WTC11 (cell line): ENCODE measurements around the gene TMC7. TPM values are rescaled to one million over a fixed set of nuclear protein-coding genes. Genes with fewer than 3 reads are reported as not detected.

Experiments used
- ATAC-seq: fragments of 200-7000 bp; cut with Tn5 transposase; 2 replicates; pipeline ENCODE4 v1.10.0; 2021; ENCODE audit warnings: mild to moderate bottlenecking, moderate library complexity
- CTCF ChIA-PET: fragments of 300-600 bp; sonication (Branson Sonifier 250); formaldehyde crosslinking; loops from one replicate; lab custom pipeline; 2021; ENCODE audit warnings: antibody characterized with exemption; lab: Charles Lee
- POLR2A ChIA-PET: fragments of 350-600 bp; sonication (Branson Sonifier 250); formaldehyde crosslinking; loops from one replicate; lab custom pipeline; 2021; ENCODE audit warnings: antibody characterized with exemption; lab: Charles Lee
- DNase-seq: peaks from one replicate; pipeline ENCODE4 v3.0.0; 2021; ENCODE audit warnings: low spot score
- H3K27ac Mint-ChIP-seq: 2 replicates; pipeline ENCODE4 v1.8.0; 2021; ENCODE audit warnings: mixed read lengths
- H3K27me3 Mint-ChIP-seq: 2 replicates; pipeline ENCODE4 v1.8.0; 2021; ENCODE audit warnings: low read depth, mild to moderate bottlenecking, moderate library complexity, mixed read lengths
- H3K36me3 Mint-ChIP-seq: 2 replicates; pipeline ENCODE4 v1.8.0; 2021; ENCODE audit warnings: mixed read lengths
- H3K4me1 Mint-ChIP-seq: 2 replicates; pipeline ENCODE4 v1.8.0; 2022; ENCODE audit warnings: mixed read lengths
- H3K4me3 Mint-ChIP-seq: 2 replicates; pipeline ENCODE4 v1.8.0; 2021; ENCODE audit warnings: mild to moderate bottlenecking, moderate library complexity, mixed read lengths
- H3K9me3 Mint-ChIP-seq: 2 replicates; pipeline ENCODE4 v1.8.0; 2021; ENCODE audit warnings: mixed read lengths
- CTCF ChIP-seq: fragments of 200-600 bp; IDR thresholded peaks from 2 replicates; pipeline ENCODE4 v1.8.0; 2022; ENCODE audit warnings: antibody characterized with exemption
- E2F4 ChIP-seq: sonication (generic); formaldehyde crosslinking; IDR thresholded peaks from 2 replicates; pipeline ENCODE4 v1.8.1; 2022; ENCODE audit warnings: low read depth, mild to moderate bottlenecking, moderate library complexity, missing genetic modification reagents, borderline replicate concordance
- FOXK1 ChIP-seq: sonication (generic); formaldehyde crosslinking; IDR thresholded peaks from 2 replicates; pipeline ENCODE4 v1.8.0; 2022; ENCODE audit warnings: mild to moderate bottlenecking, moderate library complexity, missing genetic modification reagents
- HMGXB4 ChIP-seq: sonication (generic); formaldehyde crosslinking; IDR thresholded peaks from 2 replicates; pipeline ENCODE4 v1.8.1; 2023; ENCODE audit warnings: mild to moderate bottlenecking, moderate library complexity, missing genetic modification reagents
- IRF2 ChIP-seq: sonication (generic); formaldehyde crosslinking; IDR thresholded peaks from 2 replicates; pipeline ENCODE4 v1.8.0; 2022; ENCODE audit warnings: low read depth, missing genetic modification reagents, borderline replicate concordance
- SOX15 ChIP-seq: fragments of 250-450 bp; sonication (Bioruptor Pico); IDR thresholded peaks from 2 replicates; pipeline ENCODE4 v1.9.0; 2021; ENCODE audit warnings: mild to moderate bottlenecking
- ZNF138 ChIP-seq: sonication (generic); formaldehyde crosslinking; conservative IDR thresholded peaks from 2 replicates; pipeline ENCODE4 v1.8.1; 2022; ENCODE audit warnings: mild to moderate bottlenecking, moderate library complexity, missing genetic modification reagents
- ZNF263 ChIP-seq: sonication (generic); formaldehyde crosslinking; IDR thresholded peaks from 2 replicates; pipeline ENCODE4 v1.8.1; 2022; ENCODE audit warnings: low read depth, mild to moderate bottlenecking, moderate library complexity, missing genetic modification reagents
- ZNF512 ChIP-seq: sonication (generic); formaldehyde crosslinking; IDR thresholded peaks from 2 replicates; pipeline ENCODE4 v1.8.1; 2022; ENCODE audit warnings: missing genetic modification reagents, borderline replicate concordance
- ZNF532 ChIP-seq: fragments of 250-450 bp; sonication (Bioruptor Pico); IDR thresholded peaks from 2 replicates; pipeline ENCODE4 v1.9.0; 2021; ENCODE audit warnings: mild to moderate bottlenecking, borderline replicate concordance
- total RNA-seq: library from RNA; stranded (reverse); gene quantifications from 3 replicates; pipeline ENCODE4 v1.2.3, GENCODE V29; 2021

Gene TMC7
- total RNA-seq, 1 experiment from 2014 or later, result 2.5 TPM

GRCh38 chr16:19071811-19072777, 88.4 kb downstream of the TMC7 start:
- H3K4me1 Mint-ChIP-seq, result 0 out of 2 replicates have a peak, but pooled peaks cover 3% of the 10 kb centered on the region
- peak overlapping the region; percentile 71 for H3K27ac Mint-ChIP-seq
- ATAC-seq, result peak; percentile 61
- peaks cover 2% of the 10 kb centered on the region; the same call in 1 of the 2 replicates for H3K27me3 Mint-ChIP-seq
- no peaks in the 10 kb centered on the region for H3K9me3 Mint-ChIP-seq
- TF ChIP-seq CTCF (peak; percentile 64), ZNF138 (no peak), HMGXB4 (no peak), FOXK1 (no peak), SOX15 (CRISPR knock-in tag) (no peak), ZNF263 (no peak), E2F4 (CRISPR knock-in tag) (no peak)
- ChIA-PET CTCF (interaction anchor here (0.7 to 1.6 kb wide), 4 partner anchors 59 to 226 kb away, joined by 3 to 11 read pairs (median 4); partner anchors contain the start of gene TMC7), POLR2A (no interaction called here)
- peaks cover 11% of the 10 kb centered on the region for H3K36me3 Mint-ChIP-seq
- no peak overlapping the region for H3K4me3 Mint-ChIP-seq
- peak; percentile 81 for DNase-seq

- no peak overlapping the region for H3K4me3 Mint-ChIP-seq
- CTCF ChIA-PET, result interaction anchor here (1.0 to 1.6 kb wide), 2 partner anchors 58 to 90 kb away, joined by 3 to 11 read pairs; partner anchors contain the start of gene TMC7
- ATAC-seq (no peak), DNase-seq (no peak)
- TF ChIP-seq IRF2, result no peak
- no peak for TF ChIP-seq ZNF512 (CRISPR knock-in tag)
- no peak for TF ChIP-seq ZNF532 (CRISPR knock-in tag)
- H3K27ac Mint-ChIP-seq, result no peak overlapping the region
- no peaks in the 10 kb centered on the region for H3K9me3 Mint-ChIP-seq
- no peaks in the 10 kb centered on the region for H3K27me3 Mint-ChIP-seq
- POLR2A ChIA-PET, result no interaction called here
- 0 out of 2 replicates have a peak, but pooled peaks cover 1% of the 10 kb centered on the region for H3K4me1 Mint-ChIP-seq
- H3K36me3 Mint-ChIP-seq, result peaks cover 11% of the 10 kb centered on the region
Observed at GRCh38 chr16:19073344-19073743, 89.6 kb downstream of the TMC7 start.
